Osteocyte (in vitro differentiated cells): Measurements from ENCODE around the gene PRRG4. TPM values are rescaled to one million over a fixed set of nuclear protein-coding genes. Genes with fewer than 3 reads are reported as not detected.

ENCODE experiments used
- DNase-seq: peaks from one replicate; pipeline ENCODE4 v3.0.0; 2021; ENCODE audit warnings: mixed read lengths; ENCODE audit not compliant: unreplicated experiment; ENCODE audit errors: extremely low spot score
- H3K27ac Mint-ChIP-seq: one replicate; pipeline ENCODE4 v1.8.0; 2021; ENCODE audit warnings: mild to moderate bottlenecking, mixed read lengths; ENCODE audit not compliant: unreplicated experiment
- H3K27me3 Mint-ChIP-seq: one replicate; pipeline ENCODE4 v1.8.0; 2021; ENCODE audit warnings: mixed read lengths; ENCODE audit not compliant: unreplicated experiment
- H3K36me3 Mint-ChIP-seq: one replicate; pipeline ENCODE4 v1.8.0; 2021; ENCODE audit warnings: mixed read lengths; ENCODE audit not compliant: unreplicated experiment
- H3K4me1 Mint-ChIP-seq: one replicate; pipeline ENCODE4 v1.8.0; 2021; ENCODE audit warnings: mixed read lengths; ENCODE audit not compliant: unreplicated experiment
- H3K4me3 Mint-ChIP-seq: one replicate; pipeline ENCODE4 v1.8.0; 2021; ENCODE audit warnings: mild to moderate bottlenecking, moderate library complexity, mixed read lengths; ENCODE audit not compliant: unreplicated experiment
- H3K9me3 Mint-ChIP-seq: one replicate; pipeline ENCODE4 v1.8.0; 2021; ENCODE audit warnings: mixed read lengths; ENCODE audit not compliant: unreplicated experiment
- CTCF ChIP-seq: fragments of 200-600 bp; sonication (generic); IDR thresholded peaks from 2 replicates; pipeline ENCODE4 v1.5.0; 2021; ENCODE audit warnings: antibody characterized with exemption, mild to moderate bottlenecking, moderate library complexity
- total RNA-seq: library from RNA; stranded (reverse); gene quantifications from 2 replicates; pipeline ENCODE4 v1.2.1, GENCODE V29; 2021

PRRG4 gene
- total RNA-seq, 1 donor from 2014 or later, result not detected

- Mint-ChIP-seq H3K27ac (no peak overlapping the region), H3K27me3 (peaks cover 52% of the 10 kb centered on the region), H3K4me3 (no peak overlapping the region), H3K36me3 (no peaks in the 10 kb centered on the region), H3K9me3 (no peaks in the 10 kb centered on the region), H3K4me1 (no peaks in the 10 kb centered on the region)
- DNase-seq, result no peak
- TF ChIP-seq CTCF, result peak; percentile 77
Measured at GRCh38 chr11:32809313-32809712, 20.4 kb upstream of the PRRG4 start.

DNA sequence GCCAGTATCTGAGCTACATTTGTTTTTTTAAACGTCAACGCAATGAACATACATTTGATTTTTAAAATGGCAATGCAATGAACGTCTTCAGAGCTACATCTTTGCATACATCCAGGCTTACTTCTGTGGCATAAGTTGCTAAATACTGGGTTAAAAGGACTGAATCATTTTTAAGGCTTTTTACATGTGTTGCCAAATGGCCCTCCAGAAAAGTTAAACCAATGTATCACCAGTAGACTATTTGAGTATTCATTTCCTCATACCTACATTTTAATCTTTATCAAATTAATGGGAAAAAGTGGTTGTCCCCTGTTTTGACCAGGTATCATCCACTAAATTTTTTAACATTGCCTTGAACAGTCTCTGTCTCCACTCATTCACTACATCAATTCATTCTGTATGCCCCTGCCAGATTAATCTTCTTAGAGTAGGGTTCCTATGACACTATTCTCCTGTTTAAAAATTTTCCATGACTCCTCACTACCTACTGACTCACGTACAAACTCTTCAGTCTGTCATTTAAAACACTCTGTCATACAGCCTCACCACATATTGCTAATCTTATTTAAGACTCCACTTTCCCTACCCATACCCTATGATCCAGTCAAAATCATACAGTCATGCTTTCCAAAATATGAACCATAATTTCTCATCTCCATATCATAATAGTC, 12.4 kb upstream of the PRRG4 start:
- no peaks in the 10 kb centered on the region for H3K4me1 Mint-ChIP-seq
- H3K36me3 Mint-ChIP-seq, result no peaks in the 10 kb centered on the region
- peaks cover 46% of the 10 kb centered on the region for H3K27me3 Mint-ChIP-seq
- DNase-seq, result no peak
- no peak overlapping the region for H3K4me3 Mint-ChIP-seq
- no peaks in the 10 kb centered on the region for H3K9me3 Mint-ChIP-seq
- H3K27ac Mint-ChIP-seq, result no peak overlapping the region
- no peak for TF ChIP-seq CTCF

DNA sequence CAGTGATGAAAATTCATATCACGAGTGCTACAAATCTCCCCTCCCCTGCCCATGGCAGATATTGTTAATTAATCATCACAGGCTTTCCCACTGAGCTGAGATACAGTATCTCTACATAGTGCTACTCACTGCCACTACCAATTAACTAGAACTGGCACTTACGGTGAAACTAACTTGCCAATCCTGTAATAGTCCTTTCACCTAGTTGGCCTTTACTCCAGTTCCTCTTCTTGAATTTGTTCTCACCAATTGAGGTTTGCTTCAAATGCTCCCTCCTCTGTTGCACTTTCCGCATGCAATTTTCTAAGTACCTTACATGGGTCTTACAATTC, 11.9 kb upstream of the PRRG4 start:
- DNase-seq, result no peak
- Mint-ChIP-seq H3K27ac (no peak overlapping the region), H3K27me3 (peaks cover 51% of the 10 kb centered on the region), H3K36me3 (no peaks in the 10 kb centered on the region), H3K9me3 (no peaks in the 10 kb centered on the region), H3K4me1 (no peaks in the 10 kb centered on the region), H3K4me3 (no peak overlapping the region)
- no peak for TF ChIP-seq CTCF

- H3K27me3 Mint-ChIP-seq, result peaks cover 45% of the 10 kb centered on the region
- no peaks in the 10 kb centered on the region for H3K36me3 Mint-ChIP-seq
- DNase-seq, result no peak
- no peaks in the 10 kb centered on the region for H3K9me3 Mint-ChIP-seq
- no peaks in the 10 kb centered on the region for H3K4me1 Mint-ChIP-seq
- no peak for TF ChIP-seq CTCF
- H3K27ac Mint-ChIP-seq, result no peak overlapping the region
- H3K4me3 Mint-ChIP-seq, result no peak overlapping the region
Measured at GRCh38 chr11:32819187-32819586, 10.5 kb upstream of the PRRG4 start.

- H3K36me3 Mint-ChIP-seq, result no peaks in the 10 kb centered on the region
- no peak for TF ChIP-seq CTCF
- H3K9me3 Mint-ChIP-seq, result no peaks in the 10 kb centered on the region
- no peak for DNase-seq
- H3K4me1 Mint-ChIP-seq, result no peaks in the 10 kb centered on the region
- H3K27me3 Mint-ChIP-seq, result peaks cover 35% of the 10 kb centered on the region
- H3K4me3 Mint-ChIP-seq, result no peak overlapping the region
- no peak overlapping the region for H3K27ac Mint-ChIP-seq
Measured at GRCh38 chr11:32820497-32820896, 9.2 kb upstream of the PRRG4 start.
